ENCODE data around the gene MYO7B.
A peak's percentile ranks its signal among the peaks of the same experiment; 100 is the strongest.

MYO7B gene

DNA sequence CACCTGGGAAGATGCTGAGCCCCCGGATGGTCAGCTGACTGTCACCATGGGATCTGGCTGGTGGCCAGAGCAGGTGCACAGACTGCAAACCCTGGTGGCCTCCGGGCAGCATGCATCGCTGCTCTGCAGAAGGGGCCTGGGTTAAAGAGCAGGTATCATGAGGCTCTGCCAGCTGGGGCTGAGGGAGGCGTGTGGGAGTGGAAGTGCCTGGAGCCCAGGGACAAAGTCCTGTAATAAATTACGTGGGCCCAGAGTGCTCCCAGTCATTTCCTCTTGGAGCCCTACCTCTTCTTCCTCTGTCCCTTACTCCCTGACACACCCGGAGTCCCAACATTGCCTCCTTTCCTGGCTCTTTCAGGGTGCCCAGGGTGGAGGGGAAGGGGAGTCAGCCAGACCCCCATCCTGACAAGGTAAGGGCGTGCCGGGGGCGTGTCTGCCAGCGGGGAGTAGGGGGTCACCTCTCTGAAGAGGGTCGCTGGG, at the start of gene MYO7B:
Gene MYO7B (plus strand): TSS at position 262 of the 480 bp plus-strand sequence. CDS start 24,040 bp downstream, outside the sequence.
- no peak for DNase-seq (ENCODE audit: low spot score)

- DNase-seq (ENCODE audit: low spot score), result no peak
These were observed 49.8 kb upstream of the MYO7B start for GRCh38 chr2:127485694-127486071.

DNA sequence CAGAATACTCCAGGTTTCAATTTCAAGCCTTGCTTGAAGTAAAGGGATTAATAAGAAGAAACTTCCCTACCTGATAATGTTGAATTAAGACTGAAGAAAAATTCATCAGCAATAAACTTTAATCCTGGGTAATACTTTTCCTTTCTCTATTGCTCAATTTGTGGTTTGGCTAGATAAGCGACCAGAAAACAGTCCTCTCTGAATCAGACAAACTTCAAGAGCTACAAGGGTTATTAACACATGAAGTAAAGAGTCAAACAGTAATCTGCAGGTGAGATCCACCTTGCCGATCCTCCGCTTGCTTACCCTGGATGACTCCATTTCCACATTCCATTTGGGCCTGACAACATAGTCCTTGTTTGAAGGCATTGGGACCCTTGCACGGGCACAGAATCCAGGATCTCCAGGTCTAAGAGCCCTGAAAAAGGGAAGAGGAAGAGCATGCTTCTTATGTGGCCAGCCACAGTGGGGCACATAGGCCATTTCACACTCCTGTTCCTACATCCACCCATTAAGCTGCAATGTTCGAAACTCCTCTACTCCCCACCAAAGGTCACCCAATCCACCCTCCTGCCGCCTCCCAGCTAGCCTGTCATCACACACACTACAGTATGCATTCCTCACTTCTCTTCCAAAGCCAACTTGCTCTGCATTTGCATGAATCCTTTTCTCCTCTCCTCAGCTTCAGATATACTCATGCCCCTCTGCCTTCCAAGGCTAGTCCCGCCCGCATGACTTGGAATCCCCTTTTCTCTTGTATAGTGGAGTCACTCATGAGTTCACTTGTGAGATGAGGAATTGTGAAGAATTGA, 49.0 kb upstream of the MYO7B start:
- no peak for DNase-seq (ENCODE audit: low spot score)

DNA sequence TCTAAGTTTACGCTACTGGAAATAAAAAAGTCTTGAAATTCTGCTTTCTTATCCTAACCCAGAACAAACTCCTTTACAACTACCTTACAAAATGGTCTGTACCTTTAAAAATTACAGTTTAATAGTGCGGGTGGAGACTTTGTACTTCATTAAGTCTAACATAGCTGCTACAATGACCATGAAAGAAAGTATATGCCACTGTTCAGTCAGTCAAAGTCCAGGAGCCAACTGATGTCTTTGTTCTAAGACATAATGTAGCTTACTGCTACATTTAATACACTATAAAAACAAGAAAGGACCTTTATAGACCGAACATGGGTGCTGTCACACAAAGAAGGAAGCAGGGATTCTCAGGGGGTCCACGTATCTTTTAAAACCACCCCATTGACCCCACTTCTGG, 45.2 kb upstream of the MYO7B start:
- no peak for DNase-seq (ENCODE audit: low spot score)

DNA sequence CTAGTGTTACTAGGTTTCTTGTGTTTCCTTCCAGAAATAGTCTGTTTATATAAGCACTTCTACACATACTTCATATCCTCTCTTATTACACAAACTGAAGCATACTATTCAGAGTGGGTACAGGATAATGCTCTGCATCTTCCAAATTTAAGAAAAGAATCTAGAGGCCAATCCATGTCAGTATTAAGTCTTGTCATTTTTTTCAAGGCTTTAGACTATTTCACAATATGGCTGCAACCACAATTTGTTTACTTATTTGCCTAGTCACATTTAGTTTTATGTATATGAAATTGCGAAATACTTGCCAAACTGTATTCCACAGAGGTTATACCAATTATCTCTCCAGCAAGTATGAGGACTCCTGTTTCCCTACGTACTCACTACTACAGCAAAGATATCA, 37.1 kb upstream of the MYO7B start:
- DNase-seq (ENCODE audit: low spot score), result no peak

DNA sequence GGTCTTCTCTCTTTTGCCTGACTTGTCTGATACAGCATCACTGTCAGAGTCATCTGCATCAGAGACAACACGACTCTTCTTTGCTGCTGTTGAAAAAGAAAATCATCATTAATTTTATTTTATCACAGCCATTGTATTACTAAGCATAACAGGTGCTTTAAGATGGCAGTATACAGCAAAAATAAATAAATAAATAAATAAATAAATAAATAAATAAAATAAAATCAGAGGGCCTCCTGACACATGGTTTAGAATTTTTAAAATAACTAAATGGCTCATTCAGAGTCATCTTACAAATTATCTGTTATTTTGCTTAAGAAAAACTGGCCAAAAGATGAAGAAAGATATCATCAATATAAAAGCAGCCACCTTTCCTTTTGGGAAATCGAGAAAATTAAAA, 32.0 kb upstream of the MYO7B start:
- DNase-seq (ENCODE audit: low spot score), result no peak

DNA sequence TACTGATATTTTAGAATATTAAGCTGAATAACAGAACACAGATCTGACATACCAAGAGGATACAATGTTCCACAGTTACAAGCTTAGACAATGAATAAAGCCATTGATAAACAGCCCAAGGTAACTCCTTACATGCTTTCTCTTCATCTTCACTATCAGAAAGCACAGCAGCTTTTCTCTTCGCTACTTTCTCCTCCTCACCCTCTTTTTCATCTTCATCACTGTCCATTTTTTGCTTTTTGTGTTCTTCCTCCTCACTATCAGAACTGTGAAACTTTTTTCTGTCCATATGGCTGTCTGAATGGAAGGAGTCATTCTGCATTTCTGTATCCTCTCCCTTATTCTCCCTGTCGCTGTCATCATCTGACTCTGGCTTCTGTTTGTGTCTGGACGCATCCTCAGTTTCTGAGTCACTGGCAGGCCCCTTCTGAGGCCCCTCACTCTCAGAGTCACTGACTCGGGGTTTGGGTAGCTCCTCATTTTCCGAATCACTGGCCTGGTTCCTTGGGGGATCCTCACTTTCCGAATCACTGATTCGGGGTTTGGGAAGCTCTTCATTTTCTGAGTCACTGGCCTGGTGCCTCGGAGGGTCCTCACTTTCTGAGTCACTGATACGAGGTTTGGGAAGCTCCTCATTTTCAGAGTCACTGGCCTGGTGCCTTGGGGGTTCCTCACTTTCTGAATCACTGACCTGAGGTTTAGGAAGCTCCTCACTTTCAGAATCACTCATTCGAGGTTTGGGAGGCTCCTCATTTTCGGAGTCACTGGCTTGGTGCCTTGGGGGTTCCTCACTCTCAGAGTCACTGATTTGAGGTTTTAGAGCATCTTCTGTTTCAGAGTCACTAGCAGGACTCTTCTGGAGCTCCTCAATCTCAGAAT, 30.7 kb upstream of the MYO7B start:
- DNase-seq (ENCODE audit: low spot score), result no peak

DNA sequence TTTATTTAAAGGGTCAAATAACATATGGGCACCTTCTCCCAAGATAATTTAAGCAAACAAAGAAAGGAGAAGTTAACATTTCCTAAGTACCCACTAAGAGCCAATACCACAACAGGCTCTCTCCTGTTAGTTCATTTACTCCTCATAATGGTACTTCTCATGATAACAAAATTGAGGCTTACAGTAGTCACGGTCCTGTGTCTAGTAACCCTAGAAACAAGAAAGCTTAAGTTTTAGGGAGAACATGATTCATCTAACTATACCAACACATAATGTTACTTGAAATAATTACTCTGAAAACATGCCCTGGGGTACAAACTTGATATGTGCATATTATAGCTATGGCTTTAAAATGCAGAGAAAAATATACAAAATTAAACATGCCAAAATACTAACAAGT, 29.0 kb upstream of the MYO7B start:
- DNase-seq (ENCODE audit: low spot score), result no peak

DNA sequence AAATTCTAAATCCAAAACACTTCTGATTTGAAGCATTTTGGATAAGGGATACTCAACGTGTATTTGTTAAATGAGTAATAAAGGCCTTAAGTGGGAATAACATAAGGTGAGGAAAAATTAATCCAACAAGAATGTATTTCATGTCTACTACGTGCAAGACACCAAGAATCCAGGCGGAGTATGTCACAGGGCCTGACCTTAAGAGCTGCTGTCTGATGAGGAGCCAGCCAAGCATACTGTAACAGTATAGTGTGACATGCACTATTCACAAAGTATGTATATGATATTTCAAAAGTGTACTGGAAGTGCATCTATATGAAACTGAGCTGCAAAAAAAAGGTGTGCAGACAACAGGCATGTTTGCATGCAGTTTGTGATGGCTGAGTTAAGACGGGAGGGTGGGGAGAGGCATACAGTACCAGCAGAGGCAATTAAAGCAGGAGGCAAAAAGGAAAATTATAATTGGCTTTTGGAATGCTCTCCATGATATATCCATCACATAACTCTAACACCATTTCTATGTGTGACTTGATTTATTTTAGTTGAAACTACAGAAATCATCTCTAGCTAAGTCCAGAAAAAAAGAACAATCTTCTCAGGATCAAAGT, 27.4 kb upstream of the MYO7B start:
- no peak for DNase-seq (ENCODE audit: low spot score)

GRCh38 chr2:127508631-127509034, 26.9 kb upstream of the MYO7B start:
- DNase-seq (ENCODE audit: low spot score), result peak; percentile 97

DNA sequence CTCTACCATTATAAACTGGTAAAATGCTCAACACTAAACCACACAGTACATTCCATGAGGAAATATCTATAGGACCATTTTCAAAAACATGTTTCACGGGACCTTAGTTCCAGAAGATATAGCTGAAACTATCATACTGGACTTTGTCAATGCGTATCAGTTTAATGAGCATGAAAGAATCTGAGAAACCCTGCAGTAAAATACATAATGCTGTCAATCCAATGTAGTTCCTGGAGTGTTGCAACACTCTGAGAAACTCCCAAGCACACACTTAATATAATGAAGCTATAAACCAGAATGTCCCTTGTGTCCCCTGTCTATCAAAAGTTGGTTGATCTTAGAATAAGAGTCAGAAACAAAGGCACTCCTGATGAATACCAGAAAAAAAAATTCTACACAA, 25.4 kb upstream of the MYO7B start:
- no peak for DNase-seq (ENCODE audit: low spot score)

DNA sequence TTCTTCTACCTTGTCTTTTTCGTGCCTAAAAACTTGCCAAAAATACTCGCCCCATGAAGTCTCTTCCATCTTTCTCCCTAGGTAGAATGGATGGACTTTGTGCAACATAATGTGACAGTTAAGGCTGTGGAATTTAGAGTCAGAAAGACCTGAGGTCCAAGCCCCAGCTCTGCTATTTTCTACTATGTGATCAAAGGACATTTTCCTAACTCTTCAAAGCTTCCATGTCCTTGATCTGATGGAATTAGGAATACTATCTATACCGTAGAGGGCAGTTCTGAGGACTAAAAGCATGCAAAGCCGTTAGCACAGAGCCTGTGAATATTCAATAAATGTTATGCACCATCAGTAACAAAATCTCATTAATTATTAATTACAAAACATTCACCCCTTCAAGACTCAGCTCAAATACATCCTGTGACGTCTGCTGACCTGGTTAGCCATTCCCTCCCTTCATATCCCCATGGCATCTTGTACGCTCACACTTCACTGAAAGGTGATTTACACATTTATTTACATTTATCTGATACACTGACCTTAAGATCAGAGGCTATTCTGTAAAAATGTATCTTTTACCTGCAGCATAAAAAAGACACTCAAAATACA, 24.3 kb upstream of the MYO7B start:
- DNase-seq (ENCODE audit: low spot score), result no peak

- DNase-seq (ENCODE audit: low spot score), result no peak
These were observed 23.6 kb upstream of the MYO7B start for GRCh38 chr2:127511917-127512316.

DNA sequence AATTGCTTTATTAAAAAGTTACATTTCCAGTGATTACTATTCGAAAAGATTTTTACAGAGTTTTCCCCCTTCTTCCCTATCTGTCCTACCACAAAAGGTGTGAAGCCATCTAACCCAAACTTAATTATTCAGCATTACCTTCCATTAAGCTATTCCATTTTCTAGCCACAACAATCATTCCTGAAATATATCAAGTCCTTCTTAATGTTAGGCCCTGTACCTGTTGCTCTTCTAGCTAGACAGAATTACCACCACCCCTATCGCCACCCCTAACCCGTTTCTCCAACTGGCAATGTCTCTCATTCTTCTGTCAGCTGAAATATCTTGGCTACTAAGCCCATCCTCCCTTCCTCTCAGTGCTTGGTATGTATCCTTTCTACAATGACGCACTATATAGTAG, 23.1 kb upstream of the MYO7B start:
- DNase-seq (ENCODE audit: low spot score), result no peak

DNA sequence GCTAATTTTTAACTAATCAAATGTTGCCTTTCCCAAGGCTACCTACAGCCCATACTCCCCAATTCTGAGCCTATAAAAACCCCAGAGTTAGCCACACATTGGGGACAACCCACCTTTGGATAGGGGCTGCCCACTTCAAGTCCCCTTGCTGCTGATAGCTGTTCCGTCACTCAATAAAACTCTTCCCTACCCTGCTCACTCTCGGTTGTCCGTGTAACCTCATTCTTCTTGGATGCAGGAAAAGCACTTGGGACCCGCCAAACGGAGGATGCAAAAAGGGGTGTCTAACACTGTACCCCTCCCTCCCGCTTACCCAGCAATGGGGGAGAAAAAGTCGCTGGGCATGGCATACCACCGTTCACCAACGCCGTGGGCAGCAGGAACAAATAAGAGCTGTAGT, 21.4 kb upstream of the MYO7B start:
- no peak for DNase-seq (ENCODE audit: low spot score)

- DNase-seq (ENCODE audit: low spot score), result no peak
These were observed 21.0 kb upstream of the MYO7B start for GRCh38 chr2:127514485-127514884.

DNA sequence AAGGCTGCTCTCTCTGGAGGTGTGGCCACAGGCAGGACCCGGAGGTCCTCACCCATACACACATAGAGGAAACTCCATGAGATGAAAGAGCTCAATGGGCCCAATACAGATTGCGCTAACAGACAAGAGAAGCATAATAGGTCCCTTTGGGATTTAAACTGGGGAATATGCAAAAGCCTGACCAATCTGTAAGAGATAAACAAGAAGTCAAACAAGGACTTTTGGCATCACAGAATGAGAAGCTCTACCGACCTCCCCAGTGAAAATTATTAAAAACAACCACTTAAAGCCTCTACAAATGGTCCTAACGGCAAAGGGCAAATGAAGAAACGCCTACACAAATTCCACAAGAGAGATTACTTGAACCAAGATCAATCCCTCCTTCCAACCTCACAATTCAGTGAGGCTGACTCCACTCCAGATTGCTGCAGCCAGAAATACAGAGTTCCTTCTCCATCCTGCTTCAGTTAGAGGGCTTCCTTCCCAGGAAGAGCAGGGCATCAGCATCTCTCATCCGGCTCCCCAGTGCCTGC, 20.0 kb upstream of the MYO7B start:
- DNase-seq (ENCODE audit: low spot score), result no peak

- DNase-seq (ENCODE audit: low spot score), result no peak
These were observed 19.3 kb upstream of the MYO7B start for GRCh38 chr2:127516041-127516762.

DNA sequence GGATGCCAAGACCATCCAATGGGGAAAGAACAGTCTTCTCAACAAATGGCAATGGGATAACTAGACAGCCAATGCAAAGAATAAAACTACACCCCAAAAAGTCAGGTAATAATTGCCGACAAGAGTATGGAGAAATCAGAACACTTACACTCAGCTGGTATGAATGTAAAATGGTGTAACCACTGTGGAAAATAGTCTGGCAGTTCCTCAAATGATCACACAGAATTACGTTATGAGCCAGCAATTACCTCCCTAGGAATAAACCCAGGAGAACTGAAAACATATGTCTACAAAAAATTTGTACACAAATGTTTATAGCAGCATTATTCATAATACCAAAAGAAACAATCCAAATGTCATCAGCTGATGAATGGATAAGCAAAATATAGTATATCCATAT, 18.0 kb upstream of the MYO7B start:
- DNase-seq (ENCODE audit: low spot score), result no peak

DNA sequence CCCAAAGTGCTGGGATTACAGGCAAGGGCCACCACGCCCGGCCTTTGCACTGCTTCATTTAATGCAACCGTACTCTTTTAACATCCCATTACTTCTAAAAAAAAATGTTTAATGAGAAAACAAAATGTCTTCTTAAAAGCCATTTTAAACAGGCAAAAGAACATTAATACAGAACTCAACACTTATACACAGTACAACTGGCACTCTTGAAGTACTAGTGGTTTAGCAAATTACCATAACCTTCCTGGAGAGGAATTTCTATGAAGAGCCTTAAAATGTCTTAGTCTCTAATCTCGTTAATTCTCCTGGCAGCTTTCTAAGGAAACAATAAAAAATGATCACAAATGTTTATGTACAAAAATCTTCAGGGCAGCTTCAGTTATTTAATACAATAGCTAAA, 15.1 kb upstream of the MYO7B start:
- DNase-seq (ENCODE audit: low spot score), result no peak

DNA sequence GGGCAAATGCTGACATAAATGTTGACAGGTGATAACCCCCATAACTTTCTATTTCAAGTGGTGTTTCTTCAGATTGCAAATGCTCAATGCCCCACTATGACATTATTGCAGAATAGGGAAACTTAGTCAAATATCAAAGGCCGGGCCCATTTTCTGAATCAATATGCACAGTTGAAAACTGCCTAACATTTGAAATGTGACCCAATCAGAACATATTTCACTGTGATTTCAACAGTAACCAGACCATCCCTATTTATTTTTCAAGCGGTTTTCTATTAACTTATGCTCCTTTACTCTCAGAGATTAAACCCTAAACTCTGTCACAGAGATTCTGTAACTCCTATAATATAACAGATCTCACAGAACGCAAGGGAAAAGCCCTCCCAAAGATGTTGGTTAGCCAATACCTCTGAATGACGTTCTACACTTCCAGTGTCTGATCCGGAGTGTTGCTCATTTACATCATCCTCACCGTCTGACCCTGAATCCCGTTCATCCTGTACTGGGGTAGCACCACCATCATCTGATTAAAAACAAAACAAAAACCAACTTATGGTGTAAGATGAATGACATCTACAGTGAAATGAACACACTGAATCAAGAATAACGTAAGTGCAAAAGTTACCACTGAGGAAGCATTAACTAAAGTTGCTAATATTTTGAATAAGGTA, 12.1 kb upstream of the MYO7B start:
- no peak for DNase-seq (ENCODE audit: low spot score)

Measured in COLO829 (cell line).